ENCODE measurements around the gene PGLYRP3.

The PGLYRP3 gene

DNA sequence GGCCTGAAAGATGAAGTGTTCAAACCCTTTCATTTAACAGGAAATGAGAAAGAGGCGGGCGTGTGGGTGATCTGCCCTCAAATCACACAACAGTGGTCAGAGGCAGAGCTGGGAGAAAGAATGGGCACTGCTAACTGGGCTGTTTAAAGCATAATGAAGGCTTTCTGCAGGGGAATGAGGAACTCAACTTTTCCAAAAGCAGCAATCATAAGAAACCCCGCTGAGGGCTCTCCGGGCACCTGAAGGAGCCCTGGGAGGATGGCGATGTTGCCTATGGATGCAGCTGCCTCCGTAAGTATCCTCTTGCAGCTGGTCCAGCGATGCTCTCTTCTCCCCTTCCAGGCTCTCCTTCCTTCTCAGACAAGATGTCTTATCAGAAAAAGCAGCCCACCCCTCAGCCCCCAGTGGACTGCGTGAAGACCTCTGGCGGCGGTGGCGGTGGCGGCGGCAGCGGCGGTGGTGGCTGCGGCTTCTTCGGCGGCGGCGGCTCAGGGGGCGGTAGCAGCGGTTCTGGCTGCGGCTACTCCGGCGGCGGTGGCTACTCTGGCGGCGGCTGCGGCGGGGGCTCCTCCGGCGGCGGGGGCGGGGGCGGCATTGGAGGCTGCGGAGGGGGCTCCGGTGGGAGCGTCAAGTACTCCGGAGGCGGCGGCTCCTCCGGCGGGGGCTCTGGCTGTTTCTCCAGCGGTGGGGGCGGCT lies 52.0 kb downstream of the PGLYRP3 start:
- DNase-seq (ENCODE audit: low spot score) = no peak

GRCh38 chr1:153259387-153259786 lies 53.4 kb downstream of the PGLYRP3 start, which contains the start of gene LORICRIN:
Gene LORICRIN, plus strand, starts transcription at chr1:153259687. Its CDS starts 1,263 bp downstream, at chr1:153260950.
- no peak for DNase-seq (ENCODE audit: low spot score)

- DNase-seq (ENCODE audit: low spot score) = no peak
Observed at GRCh38 chr1:153253693-153254092, 59.1 kb downstream of the PGLYRP3 start.

DNA sequence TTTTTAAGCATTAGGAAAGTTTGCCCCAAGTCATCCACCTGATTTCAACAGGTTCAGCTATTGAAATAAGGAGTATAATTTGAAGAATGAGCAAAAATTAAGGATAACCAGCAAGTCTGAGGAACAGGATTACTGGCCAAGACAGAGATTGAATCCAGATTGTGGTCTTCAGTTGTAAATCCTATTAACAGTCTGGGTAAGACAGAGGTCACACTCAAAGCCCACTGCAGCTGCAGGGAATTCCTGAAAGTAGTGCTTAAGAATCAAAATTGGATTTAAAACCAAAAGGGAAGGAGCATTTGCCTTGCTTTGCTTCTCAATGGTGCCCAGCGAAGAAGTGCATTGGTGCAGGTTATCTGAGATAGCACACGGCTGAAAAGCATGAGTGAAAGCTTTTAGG lies 59.7 kb downstream of the PGLYRP3 start:
- DNase-seq (ENCODE audit: low spot score) = no peak

DNA sequence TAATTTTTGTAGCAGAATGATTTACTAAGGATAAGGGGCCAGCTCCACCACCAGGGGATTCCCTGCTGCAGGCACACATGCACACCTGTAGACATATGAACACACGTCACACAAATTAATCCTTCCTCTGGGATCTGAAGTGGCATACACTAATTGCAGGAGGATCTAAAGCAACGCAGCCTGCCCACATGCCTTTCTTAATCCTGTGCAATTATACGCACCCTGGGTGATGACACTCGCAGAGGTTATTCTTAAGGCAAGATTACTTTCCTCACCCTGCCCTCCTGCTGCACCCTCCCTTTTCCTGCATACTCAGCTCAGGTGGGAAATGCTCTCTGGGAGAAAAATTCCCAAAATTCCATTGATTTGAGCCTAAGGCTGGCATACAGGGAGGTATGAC lies 60.8 kb downstream of the PGLYRP3 start:
- DNase-seq (ENCODE audit: low spot score) = no peak

- no peak for DNase-seq (ENCODE audit: low spot score)
Observed at GRCh38 chr1:153251562-153251961, 61.2 kb downstream of the PGLYRP3 start.

GRCh38 chr1:153251087-153251486 lies 61.7 kb downstream of the PGLYRP3 start:
- DNase-seq (ENCODE audit: low spot score) = no peak

- DNase-seq (ENCODE audit: low spot score) = peak; percentile 33
Observed at GRCh38 chr1:153250166-153250565, 62.6 kb downstream of the PGLYRP3 start.

DNA sequence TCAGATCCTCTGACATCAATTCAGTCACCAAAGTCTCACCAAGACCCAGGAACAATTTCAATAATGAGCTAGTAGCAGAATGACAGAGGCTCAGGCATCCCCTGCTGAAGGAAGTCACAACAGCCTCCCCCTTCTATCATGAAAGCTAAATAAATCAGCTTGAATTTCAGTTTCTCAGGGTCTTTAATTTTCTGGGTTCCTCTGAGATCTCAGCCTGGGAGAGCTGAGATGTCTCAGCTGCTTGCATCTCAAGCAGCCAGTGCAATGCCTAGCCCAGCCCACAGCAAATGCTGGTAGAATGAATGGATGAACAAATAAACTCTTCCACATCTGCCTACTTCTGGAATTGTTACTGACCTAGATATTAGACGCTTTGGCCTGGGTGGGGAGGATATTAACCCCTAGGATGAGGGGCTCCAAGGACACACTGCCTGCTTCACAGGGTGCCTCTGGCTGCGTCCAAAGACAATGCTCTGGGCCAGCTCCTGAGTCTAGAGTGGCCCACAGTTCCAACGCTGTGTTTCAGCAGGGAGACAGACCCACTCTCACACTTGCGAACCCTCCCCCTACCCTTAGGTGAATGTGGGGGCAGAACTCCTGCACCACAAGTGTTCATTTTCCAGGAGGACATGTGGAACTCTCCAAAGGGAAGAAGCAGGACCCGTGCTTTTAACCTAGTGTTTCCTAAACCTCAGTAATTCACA lies 64.4 kb downstream of the PGLYRP3 start:
- DNase-seq (ENCODE audit: low spot score) = no peak
